ENCODE measurements around the gene LUZP2.

LUZP2 gene

GRCh38 chr11:24496736-24497725, at the start of gene LUZP2:
LUZP2 (plus strand) TSS chr11:24497053.
- DNase-seq = no peak

- no peak for DNase-seq
Observed at GRCh38 chr11:24453129-24453718, 43.6 kb upstream of the LUZP2 start.

GRCh38 chr11:24457985-24458384, 38.9 kb upstream of the LUZP2 start:
- no peak for DNase-seq

- DNase-seq = no peak
Observed at GRCh38 chr11:24470431-24470830, 26.4 kb upstream of the LUZP2 start.

GRCh38 chr11:24471084-24471483, 25.8 kb upstream of the LUZP2 start:
- no peak for DNase-seq

- DNase-seq = no peak
Observed at GRCh38 chr11:24478718-24479117, 18.1 kb upstream of the LUZP2 start.

- DNase-seq = no peak
Observed at GRCh38 chr11:24489477-24489876, 7.4 kb upstream of the LUZP2 start.

GRCh38 chr11:24496386-24496735, 492 bp upstream of the LUZP2 start:
- DNase-seq = no peak

- no peak for DNase-seq
Observed at GRCh38 chr11:24497831-24498230, 978 bp downstream of the LUZP2 start.

GRCh38 chr11:24502425-24502824, 5.6 kb downstream of the LUZP2 start:
- DNase-seq = no peak

- no peak for DNase-seq
Observed at GRCh38 chr11:24509114-24509513, 12.3 kb downstream of the LUZP2 start.

GRCh38 chr11:24511511-24511910, 14.7 kb downstream of the LUZP2 start:
- DNase-seq = no peak

GRCh38 chr11:24513479-24514218, 16.8 kb downstream of the LUZP2 start:
- DNase-seq = no peak

GRCh38 chr11:24514219-24514594, 17.4 kb downstream of the LUZP2 start:
- DNase-seq = no peak

GRCh38 chr11:24515632-24516031, 18.8 kb downstream of the LUZP2 start:
- DNase-seq = no peak

- no peak for DNase-seq
Observed at GRCh38 chr11:24516638-24517037, 19.8 kb downstream of the LUZP2 start.

- DNase-seq = no peak
Observed at GRCh38 chr11:24521601-24522000, 24.7 kb downstream of the LUZP2 start.

- DNase-seq = no peak
Observed at GRCh38 chr11:24524156-24524555, 27.3 kb downstream of the LUZP2 start.

- DNase-seq = no peak
Observed at GRCh38 chr11:24531528-24531927, 34.7 kb downstream of the LUZP2 start.

- DNase-seq = no peak
Observed at GRCh38 chr11:24543771-24544170, 46.9 kb downstream of the LUZP2 start.

GRCh38 chr11:24556693-24557092, 59.8 kb downstream of the LUZP2 start:
- no peak for DNase-seq

GRCh38 chr11:24559315-24559714, 62.5 kb downstream of the LUZP2 start:
- no peak for DNase-seq

- no peak for DNase-seq
Observed at GRCh38 chr11:24560324-24560723, 63.5 kb downstream of the LUZP2 start.

GRCh38 chr11:24567380-24567779, 70.5 kb downstream of the LUZP2 start:
- DNase-seq = no peak

Data from NCI-H2029 treated with DMSO at 0.1 percent for 48 hours (cell line).